ENCODE measurements around the gene CD300A.
"Not testable (repeated sequence)": the region's sequence is repeated elsewhere in the genome, so short reads cannot be mapped to it uniquely, and the experiment has no call there.

CD300A gene

DNA sequence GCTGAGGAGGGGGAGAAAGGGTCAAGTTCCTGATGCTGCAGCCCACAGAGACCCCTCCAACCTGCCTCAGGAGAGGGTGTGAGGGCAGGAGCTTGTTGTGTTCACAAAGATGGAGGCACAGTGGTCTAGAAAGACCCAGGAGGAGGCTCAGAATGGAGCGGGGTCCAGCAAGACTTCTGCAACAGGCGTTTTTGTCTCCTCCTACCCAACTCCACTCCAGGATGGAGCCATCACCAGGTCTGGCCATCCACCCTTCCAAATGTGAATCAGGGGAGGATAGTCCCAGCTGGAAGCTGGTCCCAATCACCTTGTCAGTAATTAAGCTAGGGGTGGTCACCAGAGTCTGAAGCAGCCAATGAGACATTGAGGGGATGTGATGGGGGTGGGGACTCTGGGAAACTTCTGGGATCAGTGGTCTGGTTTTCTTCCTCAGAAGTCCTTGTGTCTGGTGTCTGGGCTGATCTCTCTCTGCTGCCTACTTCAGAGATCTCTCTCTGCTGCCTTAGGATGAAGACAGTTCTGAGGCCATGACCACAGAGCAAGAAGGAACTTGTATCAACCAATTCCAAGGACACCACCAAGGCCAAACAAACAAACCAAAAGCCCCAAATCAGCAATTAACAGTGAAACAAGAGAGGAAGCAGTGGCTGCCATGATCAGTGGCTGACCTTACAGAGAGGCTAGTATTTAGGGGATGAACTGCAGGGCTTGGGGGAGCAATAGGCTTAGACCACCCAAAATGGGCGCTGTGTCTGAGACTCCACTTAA is 50.3 kb downstream of the CD300A start:
- TF ChIP-seq, protein P1, sequence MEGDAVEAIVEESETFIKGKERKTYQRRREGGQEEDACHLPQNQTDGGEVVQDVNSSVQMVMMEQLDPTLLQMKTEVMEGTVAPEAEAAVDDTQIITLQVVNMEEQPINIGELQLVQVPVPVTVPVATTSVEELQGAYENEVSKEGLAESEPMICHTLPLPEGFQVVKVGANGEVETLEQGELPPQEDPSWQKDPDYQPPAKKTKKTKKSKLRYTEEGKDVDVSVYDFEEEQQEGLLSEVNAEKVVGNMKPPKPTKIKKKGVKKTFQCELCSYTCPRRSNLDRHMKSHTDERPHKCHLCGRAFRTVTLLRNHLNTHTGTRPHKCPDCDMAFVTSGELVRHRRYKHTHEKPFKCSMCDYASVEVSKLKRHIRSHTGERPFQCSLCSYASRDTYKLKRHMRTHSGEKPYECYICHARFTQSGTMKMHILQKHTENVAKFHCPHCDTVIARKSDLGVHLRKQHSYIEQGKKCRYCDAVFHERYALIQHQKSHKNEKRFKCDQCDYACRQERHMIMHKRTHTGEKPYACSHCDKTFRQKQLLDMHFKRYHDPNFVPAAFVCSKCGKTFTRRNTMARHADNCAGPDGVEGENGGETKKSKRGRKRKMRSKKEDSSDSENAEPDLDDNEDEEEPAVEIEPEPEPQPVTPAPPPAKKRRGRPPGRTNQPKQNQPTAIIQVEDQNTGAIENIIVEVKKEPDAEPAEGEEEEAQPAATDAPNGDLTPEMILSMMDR (IDR thresholded peaks at IDR 0.05; ENCODE audit: low read depth, low read length), result no peak
- no peak overlapping the region for H3K4me3 ChIP-seq (replicated peaks in 1 of 2; ENCODE audit: low read depth in 2 of 2, low read length in 2 of 2)
- DNase-seq (ENCODE audit: low read depth in 2 of 2), result no peak

DNA sequence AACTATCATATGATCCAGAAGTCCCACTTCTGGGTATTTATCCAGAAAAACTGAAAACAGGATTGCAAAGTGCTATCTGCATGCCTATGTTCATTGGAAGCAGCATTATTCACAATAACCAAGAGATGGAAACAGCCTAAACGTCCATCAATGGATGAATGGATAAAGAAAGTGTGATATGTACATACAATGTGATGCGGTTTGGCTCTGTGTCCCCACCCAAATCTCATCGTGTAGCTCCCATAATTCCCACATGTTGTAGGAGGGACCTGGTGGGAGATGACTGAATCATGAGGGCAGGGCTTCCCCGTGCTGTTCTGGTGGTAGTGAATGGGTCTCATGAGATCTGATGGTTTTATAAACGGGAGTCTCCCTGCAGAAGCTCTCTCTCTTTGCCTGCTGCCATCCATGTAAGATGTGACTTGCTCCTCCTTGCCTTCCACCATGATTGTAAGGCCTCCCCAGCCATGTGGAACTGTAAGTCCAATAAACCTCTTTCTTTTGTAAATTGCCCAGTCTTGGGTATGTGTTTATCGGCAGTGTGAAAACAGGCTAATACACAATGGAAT is 52.1 kb downstream of the CD300A start:
- not testable (repeated sequence) for DNase-seq (ENCODE audit: low read depth in 2 of 2); H3K4me3 ChIP-seq (replicated peaks in 1 of 2; ENCODE audit: low read depth in 2 of 2, low read length in 2 of 2)

DNA sequence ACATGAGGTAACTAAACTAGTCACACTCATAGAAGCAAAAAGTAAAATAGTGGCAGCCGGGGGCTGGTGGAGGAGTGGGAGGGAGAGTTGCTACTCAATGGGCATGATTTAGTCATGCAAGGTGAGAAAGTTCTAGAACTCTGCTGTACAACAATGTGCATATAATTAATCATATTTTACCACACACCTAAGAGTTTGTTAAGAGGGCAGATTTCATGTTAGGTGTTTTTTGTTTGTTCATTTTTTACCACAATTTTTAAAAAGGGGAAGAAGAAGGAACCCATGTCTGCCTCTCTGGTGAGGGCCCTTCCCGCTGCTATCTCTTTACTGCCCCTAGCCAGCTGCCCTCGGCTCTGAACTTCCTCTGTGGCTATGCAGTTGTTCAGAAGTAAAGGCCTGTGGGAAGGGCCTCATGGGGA is 53.6 kb downstream of the CD300A start:
- TF ChIP-seq, protein P1 (IDR thresholded peaks at IDR 0.05; ENCODE audit: low read depth, low read length), result no peak

DNA sequence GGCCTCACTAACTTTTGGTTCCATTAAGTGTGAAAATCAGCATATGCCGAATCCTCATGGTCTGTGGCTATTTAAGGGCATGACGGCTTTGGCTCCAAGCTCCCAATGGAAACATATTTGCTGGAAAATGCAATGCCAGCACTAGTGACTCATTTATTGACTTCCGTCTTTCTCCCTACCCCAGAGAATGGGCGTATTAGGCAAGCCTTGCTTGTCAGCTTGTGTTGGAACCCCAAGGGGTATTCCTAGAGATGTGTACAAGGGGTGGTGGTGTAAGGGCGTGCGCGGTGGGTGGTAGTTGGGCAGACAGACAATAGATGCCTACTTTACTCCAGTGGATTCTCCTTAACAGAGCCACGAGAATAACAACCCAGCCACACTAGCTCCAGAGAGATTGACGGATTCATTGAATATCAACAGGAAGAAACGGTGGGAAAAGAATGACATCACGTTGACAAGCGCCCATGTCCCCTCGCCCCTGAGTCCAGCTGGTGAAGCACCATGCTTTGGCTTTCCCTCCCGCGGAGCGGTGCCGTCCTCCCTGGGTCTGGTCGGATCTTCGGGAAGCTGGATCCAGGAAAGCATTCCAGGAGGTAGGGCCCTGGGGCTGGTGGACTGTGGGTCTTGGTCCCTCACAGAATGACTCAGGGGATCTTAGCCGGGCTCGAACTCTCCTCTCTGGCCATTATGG is 54.5 kb downstream of the CD300A start:
- no peak overlapping the region for H3K4me3 ChIP-seq (replicated peaks in 1 of 2; ENCODE audit: low read depth in 2 of 2, low read length in 2 of 2)
- DNase-seq (ENCODE audit: low read depth in 2 of 2), result no peak
- TF ChIP-seq, protein P1 (IDR thresholded peaks at IDR 0.05; ENCODE audit: low read depth, low read length), result no peak

More for the DNA sequence above, 53.6 kb downstream of the CD300A start:
- DNase-seq (ENCODE audit: low read depth in 2 of 2), result no peak
- no peak overlapping the region for H3K4me3 ChIP-seq (replicated peaks in 1 of 2; ENCODE audit: low read depth in 2 of 2, low read length in 2 of 2)

DNA sequence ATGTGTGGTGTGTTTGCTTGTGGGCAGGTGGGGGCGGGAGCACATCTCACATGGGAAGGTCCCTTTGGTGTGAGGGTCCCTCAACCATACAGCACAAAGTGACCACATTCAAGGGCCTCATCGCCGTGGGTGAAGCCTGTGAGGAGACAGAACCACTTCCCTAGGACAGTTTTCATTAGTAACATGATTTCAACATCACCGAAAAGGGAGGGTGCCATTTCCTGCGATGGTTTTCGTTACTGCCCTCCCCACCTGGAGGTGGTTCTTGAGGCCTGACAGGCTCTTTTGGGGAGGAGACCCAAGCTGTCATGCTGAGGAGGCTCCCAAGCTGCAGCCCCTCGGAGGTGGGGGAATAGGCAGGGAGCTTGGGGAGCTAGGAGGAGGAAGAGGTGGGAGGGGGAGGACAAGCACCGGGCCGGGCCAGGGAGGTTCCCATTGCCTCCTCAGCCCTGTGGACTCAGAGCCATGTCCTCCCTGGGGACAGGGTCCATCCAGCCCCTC is 55.3 kb downstream of the CD300A start:
- TF ChIP-seq, protein P1 (IDR thresholded peaks at IDR 0.05; ENCODE audit: low read depth, low read length), result no peak
- no peak overlapping the region for H3K4me3 ChIP-seq (replicated peaks in 1 of 2; ENCODE audit: low read depth in 2 of 2, low read length in 2 of 2)
- no peak for DNase-seq (ENCODE audit: low read depth in 2 of 2)

DNA sequence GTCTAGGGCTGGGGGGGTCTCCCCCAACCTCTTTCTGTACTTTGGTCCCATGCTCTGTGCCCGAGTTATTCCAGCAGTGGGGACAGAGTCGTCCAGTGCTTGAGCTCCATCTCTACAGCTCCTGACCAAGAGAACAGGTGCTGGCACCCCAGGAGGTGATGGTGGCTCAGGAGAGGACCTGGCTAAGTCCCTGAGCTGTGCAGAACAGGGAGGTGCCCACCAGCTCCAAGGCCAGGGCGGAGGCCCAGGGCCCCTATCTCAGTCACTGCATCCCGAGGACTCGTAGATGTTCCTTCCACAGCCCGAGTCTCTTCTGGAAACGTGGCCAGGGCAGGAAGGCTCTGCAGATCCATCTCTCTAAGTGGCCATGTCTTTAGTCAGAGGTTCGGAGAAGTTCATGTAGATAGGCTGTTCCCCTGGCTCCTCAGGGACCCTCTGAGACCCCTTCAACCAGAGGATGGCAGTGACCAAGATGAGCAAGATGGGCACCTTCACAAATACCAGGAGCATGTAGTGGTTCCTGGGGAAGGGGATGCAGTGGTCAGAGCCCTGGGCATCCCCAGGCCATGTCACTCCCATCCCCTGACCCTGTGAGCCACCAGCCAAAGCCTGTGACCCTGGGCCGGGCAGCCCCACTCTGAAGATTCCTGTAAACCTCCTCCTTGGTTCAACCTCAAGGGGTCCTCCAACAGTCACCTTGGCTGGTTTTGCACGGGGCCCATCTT is 56.1 kb downstream of the CD300A start:
- no peak overlapping the region for H3K4me3 ChIP-seq (replicated peaks in 1 of 2; ENCODE audit: low read depth in 2 of 2, low read length in 2 of 2)
- DNase-seq (ENCODE audit: low read depth in 2 of 2), result no peak
- TF ChIP-seq, protein P1 (IDR thresholded peaks at IDR 0.05; ENCODE audit: low read depth, low read length), result no peak
